GM21447 (cell line): ENCODE results near the gene ABCC6.
"Not testable (repeated sequence)": the region's sequence is repeated elsewhere in the genome, so short reads cannot be mapped to it uniquely, and the experiment has no call there.

Source experiments
- ATAC-seq: cut with Tn5 transposase; IDR thresholded peaks from one replicate; pipeline ENCODE4 v1.9.1; 2021; ENCODE audit not compliant: unreplicated experiment

ABCC6 gene

GRCh38 chr16:16162591-16162990, 60.7 kb downstream of the ABCC6 start:
- no peak for ATAC-seq

- ATAC-seq, result not testable (repeated sequence)
Observed at GRCh38 chr16:16161840-16162239, 61.5 kb downstream of the ABCC6 start.

GRCh38 chr16:16161319-16161718, 62.0 kb downstream of the ABCC6 start:
- ATAC-seq, result no peak

- ATAC-seq, result no peak
Observed at GRCh38 chr16:16159662-16160061, 63.6 kb downstream of the ABCC6 start.

GRCh38 chr16:16158741-16159374, 64.4 kb downstream of the ABCC6 start:
- ATAC-seq, result no peak

GRCh38 chr16:16158082-16158658, 65.1 kb downstream of the ABCC6 start:
- no peak for ATAC-seq

- no peak for ATAC-seq
Observed at GRCh38 chr16:16157166-16157565, 66.1 kb downstream of the ABCC6 start.

- ATAC-seq, result no peak
Observed at GRCh38 chr16:16155234-16155633, 68.1 kb downstream of the ABCC6 start.

- no peak for ATAC-seq
Observed at GRCh38 chr16:16154281-16154951, 68.9 kb downstream of the ABCC6 start.

GRCh38 chr16:16153000-16153399, 70.3 kb downstream of the ABCC6 start:
- not testable (repeated sequence) for ATAC-seq

- ATAC-seq, result no peak
Observed at GRCh38 chr16:16151315-16151714, 72.0 kb downstream of the ABCC6 start.

- no peak for ATAC-seq
Observed at GRCh38 chr16:16150878-16151152, 72.5 kb downstream of the ABCC6 start.

GRCh38 chr16:16150117-16150877, 73.0 kb downstream of the ABCC6 start:
- no peak for ATAC-seq

- ATAC-seq, result no peak
Observed at GRCh38 chr16:16149710-16150116, 73.6 kb downstream of the ABCC6 start.

- no peak for ATAC-seq
Observed at GRCh38 chr16:16148755-16149154, 74.5 kb downstream of the ABCC6 start.

GRCh38 chr16:16148000-16148599, 75.2 kb downstream of the ABCC6 start:
- not testable (repeated sequence) for ATAC-seq

- no peak for ATAC-seq
Observed at GRCh38 chr16:16147316-16147999, 75.8 kb downstream of the ABCC6 start.

- no peak for ATAC-seq
Observed at GRCh38 chr16:16146380-16147315, 76.6 kb downstream of the ABCC6 start.

- no peak for ATAC-seq
Observed at GRCh38 chr16:16145286-16145685, 78.0 kb downstream of the ABCC6 start.

- no peak for ATAC-seq
Observed at GRCh38 chr16:16144416-16144815, 78.9 kb downstream of the ABCC6 start.
